H1 (cell line): ENCODE data around the gene CCDC24.

ENCODE experiments used
- BRCA1 ChIP-seq: IDR thresholded peaks from 2 replicates; pipeline ENCODE4 v1.6.1; 2012; ENCODE audit warnings: low read depth, low read length, improper control_type of control experiment
- CHD2 ChIP-seq: IDR thresholded peaks from 2 replicates; pipeline ENCODE4 v1.6.1; 2012; ENCODE audit warnings: low read length, improper control_type of control experiment
- EGR1 ChIP-seq: IDR thresholded peaks from 2 replicates; pipeline ENCODE4 v1.6.1; 2011; ENCODE audit warnings: low read depth, low read length, borderline replicate concordance
- EP300 ChIP-seq, 2 experiments: IDR thresholded peaks; 1 replicate in 1 of 2; 2 replicates in 1 of 2; pipeline ENCODE4 v1.6.1; 2011 to 2012; ENCODE audit warnings: low read depth in 2 of 2, low read length in 2 of 2, mild to moderate bottlenecking in 2 of 2, borderline replicate concordance in 1 of 2, inconsistent platforms in 1 of 2, moderate library complexity in 1 of 2
- EZH2 ChIP-seq: fragments of 200-600 bp; sonication (generic); IDR thresholded peaks from 2 replicates; pipeline ENCODE4 v1.7.1; 2012; ENCODE audit warnings: low read depth, mild to moderate bottlenecking, moderate library complexity, low read length, inconsistent platforms; ENCODE audit not compliant: severe bottlenecking
- FOSL1 ChIP-seq: IDR thresholded peaks from 2 replicates; pipeline ENCODE4 v1.6.1; 2011; ENCODE audit warnings: mild to moderate bottlenecking, low read depth, low read length, moderate library complexity; ENCODE audit not compliant: insufficient read depth
- KDM1A ChIP-seq: fragments of 200-600, 300-600 bp; sonication (generic); IDR thresholded peaks from 2 replicates; pipeline ENCODE4 v1.7.1; 2016; ENCODE audit warnings: mild to moderate bottlenecking, low read length, borderline replicate concordance
- NRF1 ChIP-seq: IDR thresholded peaks from 2 replicates; pipeline ENCODE4 v1.6.1; 2011; ENCODE audit warnings: mild to moderate bottlenecking, low read depth, low read length, improper control_type of control experiment
- POLR2A ChIP-seq, 2 experiments: IDR thresholded peaks; 1 replicate in 1 of 2; 2 replicates in 1 of 2; pipeline ENCODE4 v1.6.1; 2011; ENCODE audit warnings: low read depth in 2 of 2, low read length in 2 of 2, mild to moderate bottlenecking in 2 of 2; ENCODE audit errors: control extremely low read depth in 1 of 2
- POLR2AphosphoS5 ChIP-seq: IDR thresholded peaks from 2 replicates; pipeline ENCODE4 v1.6.1; 2011; ENCODE audit warnings: low read depth, low read length
- RAD21 ChIP-seq, 2 experiments: IDR thresholded peaks in 1 of 2; conservative IDR thresholded peaks in 1 of 2; 2 replicates each; pipeline ENCODE4 v1.6.1; 2011; ENCODE audit warnings: low read depth in 2 of 2, low read length in 2 of 2, improper control_type of control experiment in 1 of 2, inconsistent platforms in 1 of 2, mild to moderate bottlenecking in 1 of 2, moderate library complexity in 1 of 2
- TEAD4 ChIP-seq: IDR thresholded peaks from 2 replicates; pipeline ENCODE4 v1.6.1; 2012; ENCODE audit warnings: low read depth, low read length, inconsistent platforms, mixed read lengths
- TF ChIP-seq, protein P1 (sequence below): IDR thresholded peaks from 2 replicates; pipeline ENCODE4 v1.6.1; 2011; ENCODE audit warnings: low read length, improper control_type of control experiment
- TF ChIP-seq, protein P2 (sequence below), 3 experiments: IDR thresholded peaks; 1 replicate in 2 of 3; 2 replicates in 1 of 3; pipeline versions ENCODE4 v1.5.1 to v1.6.1; 2011; ENCODE audit warnings: low read length in 3 of 3, mild to moderate bottlenecking in 3 of 3, inconsistent platforms in 2 of 3, low read depth in 1 of 3, moderate library complexity in 1 of 3; ENCODE audit not compliant: insufficient read depth in 1 of 3; ENCODE audit errors: control extremely low read depth in 1 of 3

DNA sequence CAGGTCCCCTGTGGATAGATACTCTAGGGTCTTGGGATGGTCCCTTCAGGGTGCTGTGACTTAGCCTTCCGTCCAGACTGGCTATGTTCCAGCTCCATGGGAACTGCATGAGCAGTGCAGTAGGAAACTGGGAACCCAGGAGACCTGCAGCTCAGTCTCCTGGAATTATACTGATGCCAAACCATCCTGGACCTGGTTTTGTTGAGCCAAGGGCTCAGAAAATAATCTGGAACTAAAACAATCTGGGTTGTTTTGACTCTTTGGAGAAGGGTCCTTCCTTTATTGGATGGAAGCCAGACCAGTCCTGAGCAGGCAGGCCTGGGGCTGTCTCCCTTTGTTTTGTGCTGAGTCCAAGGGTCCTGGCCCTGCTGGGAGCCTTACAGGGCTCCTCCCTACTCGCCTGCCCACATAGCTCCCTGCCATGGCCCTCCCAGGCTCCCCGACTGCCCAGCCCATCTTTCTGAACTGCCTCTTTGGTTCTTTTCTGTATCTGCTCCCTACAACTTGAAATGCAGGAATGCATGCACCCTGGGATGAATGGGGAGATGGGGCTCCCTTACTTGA, 43.4 kb upstream of the CCDC24 start:
- TF ChIP-seq NRF1: no peak
- TF ChIP-seq, protein P1, sequence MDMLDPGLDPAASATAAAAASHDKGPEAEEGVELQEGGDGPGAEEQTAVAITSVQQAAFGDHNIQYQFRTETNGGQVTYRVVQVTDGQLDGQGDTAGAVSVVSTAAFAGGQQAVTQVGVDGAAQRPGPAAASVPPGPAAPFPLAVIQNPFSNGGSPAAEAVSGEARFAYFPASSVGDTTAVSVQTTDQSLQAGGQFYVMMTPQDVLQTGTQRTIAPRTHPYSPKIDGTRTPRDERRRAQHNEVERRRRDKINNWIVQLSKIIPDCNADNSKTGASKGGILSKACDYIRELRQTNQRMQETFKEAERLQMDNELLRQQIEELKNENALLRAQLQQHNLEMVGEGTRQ: no peak
- no peak for TF ChIP-seq EP300 (IDR thresholded peaks at IDR 0.05; ENCODE audit: borderline replicate concordance in 1 of 2, low read depth in 2 of 2, low read length in 2 of 2)
- no peak for TF ChIP-seq EZH2
- TF ChIP-seq POLR2A (IDR thresholded peaks at IDR 0.05; ENCODE audit: control extremely low read depth in 1 of 2, low read depth in 2 of 2, low read length in 2 of 2): no peak
- TF ChIP-seq RAD21 (IDR thresholded peaks at IDR 0.05 in 1 of 2, conservative IDR thresholded peaks at IDR 0.05 in 1 of 2; ENCODE audit: low read depth in 2 of 2, low read length in 2 of 2): no peak
- TF ChIP-seq, protein P2, sequence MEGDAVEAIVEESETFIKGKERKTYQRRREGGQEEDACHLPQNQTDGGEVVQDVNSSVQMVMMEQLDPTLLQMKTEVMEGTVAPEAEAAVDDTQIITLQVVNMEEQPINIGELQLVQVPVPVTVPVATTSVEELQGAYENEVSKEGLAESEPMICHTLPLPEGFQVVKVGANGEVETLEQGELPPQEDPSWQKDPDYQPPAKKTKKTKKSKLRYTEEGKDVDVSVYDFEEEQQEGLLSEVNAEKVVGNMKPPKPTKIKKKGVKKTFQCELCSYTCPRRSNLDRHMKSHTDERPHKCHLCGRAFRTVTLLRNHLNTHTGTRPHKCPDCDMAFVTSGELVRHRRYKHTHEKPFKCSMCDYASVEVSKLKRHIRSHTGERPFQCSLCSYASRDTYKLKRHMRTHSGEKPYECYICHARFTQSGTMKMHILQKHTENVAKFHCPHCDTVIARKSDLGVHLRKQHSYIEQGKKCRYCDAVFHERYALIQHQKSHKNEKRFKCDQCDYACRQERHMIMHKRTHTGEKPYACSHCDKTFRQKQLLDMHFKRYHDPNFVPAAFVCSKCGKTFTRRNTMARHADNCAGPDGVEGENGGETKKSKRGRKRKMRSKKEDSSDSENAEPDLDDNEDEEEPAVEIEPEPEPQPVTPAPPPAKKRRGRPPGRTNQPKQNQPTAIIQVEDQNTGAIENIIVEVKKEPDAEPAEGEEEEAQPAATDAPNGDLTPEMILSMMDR (IDR thresholded peaks at IDR 0.05; ENCODE audit: control extremely low read depth in 1 of 3, insufficient read depth in 1 of 3, low read depth in 1 of 3, low read length in 3 of 3): no peak
- TF ChIP-seq TEAD4: no peak
- no peak for TF ChIP-seq EGR1
- no peak for TF ChIP-seq FOSL1
- no peak for TF ChIP-seq KDM1A
- no peak for TF ChIP-seq POLR2AphosphoS5
- no peak for TF ChIP-seq BRCA1
- no peak for TF ChIP-seq CHD2
